ENCODE results near the gene SRRM2.

DNA sequence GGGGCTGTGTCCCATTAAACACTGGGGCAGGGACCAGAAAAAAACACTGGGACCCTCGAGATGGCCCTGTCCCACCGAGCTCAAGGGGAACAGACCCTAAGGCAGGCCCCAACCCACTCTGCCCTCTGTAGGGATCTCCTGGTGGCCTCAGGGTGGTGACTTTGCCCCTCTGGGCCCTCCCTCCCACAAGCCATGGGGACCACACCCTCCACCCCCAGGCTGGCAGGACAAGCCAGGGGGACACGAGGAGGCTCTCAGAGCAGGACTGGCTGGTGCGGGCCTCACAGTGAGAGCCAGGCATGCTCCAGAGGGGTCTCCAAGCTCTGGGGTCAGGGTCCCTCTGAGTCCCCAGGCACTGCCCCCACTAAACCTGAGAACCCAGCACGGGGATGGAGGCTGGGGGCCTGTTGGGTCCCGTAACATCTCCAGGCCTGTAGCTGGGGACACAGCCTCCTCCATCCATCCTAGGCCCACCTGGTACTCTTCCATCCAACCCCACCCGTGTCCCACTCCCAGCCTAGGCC lies 14.5 kb upstream of the SRRM2 start:
- TF ChIP-seq CTCF (conservative IDR thresholded peaks at IDR 0.05), result no peak
- no peak for TF ChIP-seq EZH2 (IDR thresholded peaks at IDR 0.05; ENCODE audit: low read depth)

Data from PC-9 (cell line).